Testis (tissue), 3 donors: Measurements from ENCODE around the gene TAGLN2. TPM values are rescaled to one million over a fixed set of nuclear protein-coding genes. Genes with fewer than 3 reads are reported as not detected.
"Not testable (repeated sequence)": the region's sequence is repeated elsewhere in the genome, so short reads cannot be mapped to it uniquely, and the experiment has no call there.

Source experiments
- DNase-seq: peaks from one replicate; pipeline ENCODE4 v3.0.0-alpha.2; 2019
- H3K27ac ChIP-seq, 2 donors: fragments of 200-600 bp; sonication (generic); one replicate each; pipeline ENCODE4 v1.5.1; 2019
- H3K27me3 ChIP-seq: fragments of 200-600 bp; sonication (generic); one replicate; pipeline ENCODE4 v1.5.1; 2019
- H3K36me3 ChIP-seq: fragments of 200-600 bp; sonication (generic); one replicate; pipeline ENCODE4 v1.5.1; 2017; ENCODE audit warnings: low read depth; ENCODE audit errors: missing control alignments
- H3K4me1 ChIP-seq: fragments of 200-600 bp; sonication (generic); one replicate; pipeline ENCODE4 v1.5.1; 2019
- H3K4me3 ChIP-seq, 2 donors: fragments of 200-600 bp; sonication (generic); one replicate each; pipeline ENCODE4 v1.5.1; 2017 to 2019
- H3K9me3 ChIP-seq: fragments of 200-600 bp; sonication (generic); one replicate; pipeline ENCODE4 v1.5.1; 2017
- POLR2A ChIP-seq: fragments of 450-650 bp; IDR thresholded peaks from one replicate; pipeline ENCODE4 v1.6.1; 2017; ENCODE audit warnings: antibody characterized with exemption, mild to moderate bottlenecking, moderate library complexity
- WGBS, 2 donors: methylation state at CpG; one replicate each; pipeline ENCODE4 v1.1.5; 2018; 5-methylcytosine and 5-hydroxymethylcytosine counted together
- intact Hi-C: fragments of 100-400 bp; cut with DNase I; formaldehyde crosslinking; loops from one replicate; pipeline ENCODE4 v1.15.1; 2023; ENCODE audit warnings: low total_unique reads
- polyA plus RNA-seq: library from polyadenylated mRNA; stranded (reverse); fragments of 350-450 nt; fragmentation: Illumina TruSeq; extraction: RNeasy Lipid Tissue Mini Kit (QIAGEN cat#74804); gene quantifications from one replicate; pipeline ENCODE4 v1.2.3, GENCODE V29; 2014; ENCODE audit warnings: low read depth, low replicate concordance; ENCODE audit not compliant: insufficient read depth
- total RNA-seq, 2 donors: library from RNA; depleted of rRNA; stranded (reverse); fragments of >200 nt; gene quantifications; one replicate each; pipeline ENCODE4 v1.2.3, GENCODE V29; 2016
- TF ChIP-seq, protein P1 (sequence below), 3 experiments: fragments of 450-650 bp in 2 of 3; fragments of 200-600 bp in 1 of 3; sonication (generic) in 1 of 3; IDR thresholded peaks; one replicate each; pipeline ENCODE4 v1.5.1; 2016 to 2019; ENCODE audit warnings: antibody characterized with exemption in 3 of 3, mild to moderate bottlenecking in 2 of 3, moderate library complexity in 1 of 3

TAGLN2 gene
- total and polyA plus RNA-seq, 3 donors from 2014 or later, result 204 to 389 (median 305) TPM

DNA sequence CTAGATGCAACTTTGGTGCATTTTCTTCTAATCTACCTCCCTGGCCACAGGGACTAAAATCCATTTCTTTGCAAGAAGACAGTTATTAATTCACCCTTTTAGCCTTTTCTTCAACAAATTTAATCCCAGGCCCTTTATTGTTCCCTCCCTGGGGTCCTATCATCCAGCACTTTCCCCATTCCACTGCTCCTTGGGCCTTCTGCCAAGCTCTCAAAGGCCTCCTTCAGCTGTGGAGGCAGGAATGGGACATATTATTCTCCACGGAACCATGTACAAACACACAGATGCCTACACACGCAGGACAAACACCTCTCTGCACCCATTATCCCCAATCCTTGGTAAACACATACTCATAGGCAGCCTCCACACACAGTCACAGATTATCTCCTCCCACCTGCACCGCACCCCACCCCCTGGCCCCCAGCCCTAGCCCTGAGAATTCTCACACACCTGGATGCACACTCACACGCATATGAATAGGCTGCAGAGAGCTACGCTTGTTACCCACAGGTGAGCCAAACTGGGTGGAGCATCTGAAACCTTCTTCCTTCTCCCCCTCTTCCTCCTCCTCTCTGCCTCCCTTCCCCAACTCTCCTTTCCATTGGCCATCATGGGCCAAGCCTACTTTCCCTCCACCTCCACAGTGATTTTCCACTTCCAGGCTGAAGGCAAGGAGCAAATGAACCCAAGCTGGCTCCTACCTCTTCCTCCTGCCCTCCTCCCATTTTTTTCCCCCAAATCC, 11.7 kb downstream of the TAGLN2 start:
- intact Hi-C loops, result no loop called here
- no peak overlapping the region for H3K4me3 ChIP-seq
- 78% methylated on average over 5 of the region's 5 CpGs for WGBS, 2 donors
- H3K27me3 ChIP-seq, result no peaks in the 10 kb centered on the region
- H3K36me3 ChIP-seq, result no peaks in the 10 kb centered on the region
- no peaks in the 10 kb centered on the region for H3K9me3 ChIP-seq
- TF ChIP-seq, protein P1, sequence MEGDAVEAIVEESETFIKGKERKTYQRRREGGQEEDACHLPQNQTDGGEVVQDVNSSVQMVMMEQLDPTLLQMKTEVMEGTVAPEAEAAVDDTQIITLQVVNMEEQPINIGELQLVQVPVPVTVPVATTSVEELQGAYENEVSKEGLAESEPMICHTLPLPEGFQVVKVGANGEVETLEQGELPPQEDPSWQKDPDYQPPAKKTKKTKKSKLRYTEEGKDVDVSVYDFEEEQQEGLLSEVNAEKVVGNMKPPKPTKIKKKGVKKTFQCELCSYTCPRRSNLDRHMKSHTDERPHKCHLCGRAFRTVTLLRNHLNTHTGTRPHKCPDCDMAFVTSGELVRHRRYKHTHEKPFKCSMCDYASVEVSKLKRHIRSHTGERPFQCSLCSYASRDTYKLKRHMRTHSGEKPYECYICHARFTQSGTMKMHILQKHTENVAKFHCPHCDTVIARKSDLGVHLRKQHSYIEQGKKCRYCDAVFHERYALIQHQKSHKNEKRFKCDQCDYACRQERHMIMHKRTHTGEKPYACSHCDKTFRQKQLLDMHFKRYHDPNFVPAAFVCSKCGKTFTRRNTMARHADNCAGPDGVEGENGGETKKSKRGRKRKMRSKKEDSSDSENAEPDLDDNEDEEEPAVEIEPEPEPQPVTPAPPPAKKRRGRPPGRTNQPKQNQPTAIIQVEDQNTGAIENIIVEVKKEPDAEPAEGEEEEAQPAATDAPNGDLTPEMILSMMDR (IDR thresholded peaks at IDR 0.05), result no peak
- TF ChIP-seq POLR2A, result no peak
- DNase-seq, result no peak
- no peak overlapping the region for H3K27ac ChIP-seq
- H3K4me1 ChIP-seq, result peaks cover 21% of the 10 kb centered on the region

DNA sequence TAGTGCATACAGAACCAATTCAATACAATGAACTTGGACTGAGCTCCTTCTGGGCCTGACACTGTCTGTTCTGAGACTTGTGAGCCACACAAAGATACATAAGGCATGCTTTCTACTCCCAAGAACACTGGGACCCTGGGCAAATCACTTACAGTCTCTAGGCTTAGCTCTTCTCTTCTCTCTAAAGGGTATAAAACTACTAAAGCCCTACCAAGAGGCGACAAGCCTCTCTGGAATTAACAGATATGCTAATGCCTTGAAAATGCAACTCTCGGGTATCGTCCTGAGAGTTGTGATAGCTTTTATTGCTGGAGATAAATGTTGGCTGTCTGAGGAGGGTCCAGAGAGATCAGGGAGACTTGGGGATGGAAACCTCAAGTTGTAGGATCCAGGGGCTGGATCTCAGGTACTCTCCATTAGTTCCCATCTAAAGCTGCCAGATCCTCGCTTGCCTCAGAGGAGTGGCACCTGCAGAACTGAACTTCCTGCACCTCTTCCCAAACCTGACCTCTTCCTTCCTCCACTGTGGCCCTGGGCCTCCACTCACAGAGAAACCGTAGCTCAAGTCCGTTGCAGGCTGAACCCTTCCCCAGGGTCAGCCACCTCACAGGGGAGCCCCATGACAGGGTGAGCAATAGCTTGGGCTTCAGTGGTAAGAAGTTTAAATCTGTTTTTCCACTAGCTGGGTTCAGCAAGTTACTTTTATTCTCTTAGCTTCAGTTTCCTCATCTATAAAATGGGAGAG, 13.8 kb downstream of the TAGLN2 start:
- Histone ChIP-seq H3K4me3 (no peak overlapping the region), H3K27me3 (no peaks in the 10 kb centered on the region), H3K36me3 (no peaks in the 10 kb centered on the region), H3K9me3 (no peaks in the 10 kb centered on the region), H3K4me1 (peaks cover 21% of the 10 kb centered on the region), H3K27ac (peak overlapping the region in 1 of 2 donors; percentile 5)
- intact Hi-C loops, result no loop called here
- DNase-seq, result no peak
- 64 to 67% methylated on average over 6 of the region's 6 CpGs for WGBS, 2 donors
- TF ChIP-seq, protein P1 (IDR thresholded peaks at IDR 0.05), result no peak
- TF ChIP-seq POLR2A, result no peak

- H3K9me3 ChIP-seq, result no peaks in the 10 kb centered on the region
- WGBS, 2 donors, result 70 to 76% methylated on average over 9 of the region's 9 CpGs
- no peak for DNase-seq
- no peak for TF ChIP-seq POLR2A
- no peak overlapping the region for H3K4me3 ChIP-seq
- intact Hi-C loops, result no loop called here
- no peaks in the 10 kb centered on the region for H3K27me3 ChIP-seq
- no peaks in the 10 kb centered on the region for H3K36me3 ChIP-seq
- H3K27ac ChIP-seq, result peak overlapping the region in 1 of 2 donors; percentile 55
- H3K4me1 ChIP-seq, result peaks cover 21% of the 10 kb centered on the region
These were observed 17.0 kb downstream of the TAGLN2 start for GRCh38 chr1:159908031-159908940.

GRCh38 chr1:159906960-159907359, 18.3 kb downstream of the TAGLN2 start:
- no peaks in the 10 kb centered on the region for H3K36me3 ChIP-seq
- H3K27ac ChIP-seq, result peak overlapping the region in 1 of 2 donors; percentile 51
- no peak overlapping the region for H3K4me3 ChIP-seq
- H3K27me3 ChIP-seq, result no peaks in the 10 kb centered on the region
- intact Hi-C loops, result no loop called here
- H3K9me3 ChIP-seq, result no peaks in the 10 kb centered on the region
- no peak for DNase-seq
- peaks cover 21% of the 10 kb centered on the region for H3K4me1 ChIP-seq
- 76 to 79% methylated on average over 1 of the region's 1 CpG for WGBS, 2 donors
- TF ChIP-seq POLR2A, result no peak
- TF ChIP-seq, protein P1 (IDR thresholded peaks at IDR 0.05), result no peak

GRCh38 chr1:159904036-159904435, 21.3 kb downstream of the TAGLN2 start:
- 75 to 80% methylated on average over 3 of the region's 3 CpGs for WGBS, 2 donors

More at GRCh38 chr1:159904036-159904435, 21.3 kb downstream of the TAGLN2 start:
- H3K27ac ChIP-seq, H3K27me3 ChIP-seq, intact Hi-C loops, H3K36me3 ChIP-seq, DNase-seq, H3K9me3 ChIP-seq, H3K4me3 ChIP-seq: not testable (repeated sequence)
- peaks cover 17% of the 10 kb centered on the region for H3K4me1 ChIP-seq
